GM19468 (cell line): ENCODE results near the gene CEND1.

Experiments used
- ATAC-seq: cut with Tn5 transposase; IDR thresholded peaks from one replicate; pipeline ENCODE4 v1.9.1; 2021; ENCODE audit warnings: mild to moderate bottlenecking, moderate library complexity, moderate number of reproducible peaks; ENCODE audit not compliant: unreplicated experiment; ENCODE audit errors: extremely low read depth

CEND1 gene

GRCh38 chr11:798093-798713 is 8.3 kb upstream of the CEND1 start, which contains the start of gene SLC25A22:
Gene SLC25A22, minus strand, starts transcription at chr11:798281. Its CDS starts 3,275 bp downstream, at chr11:795006.
- peak; percentile 30 for ATAC-seq

GRCh38 chr11:797296-798092 is 7.6 kb upstream of the CEND1 start:
- ATAC-seq, result no peak

GRCh38 chr11:796565-797295 is 6.8 kb upstream of the CEND1 start:
- no peak for ATAC-seq

- no peak for ATAC-seq
These were observed 6.0 kb upstream of the CEND1 start for GRCh38 chr11:795634-796564.

GRCh38 chr11:794766-795633 is 5.1 kb upstream of the CEND1 start:
- no peak for ATAC-seq

GRCh38 chr11:794013-794765 is 4.3 kb upstream of the CEND1 start:
- no peak for ATAC-seq

GRCh38 chr11:793556-793955 is 3.7 kb upstream of the CEND1 start:
- no peak for ATAC-seq

GRCh38 chr11:792873-793272 is 3.0 kb upstream of the CEND1 start:
- ATAC-seq, result no peak

- no peak for ATAC-seq
These were observed 2.6 kb upstream of the CEND1 start for GRCh38 chr11:792535-792821.

GRCh38 chr11:791658-792534 is 2.0 kb upstream of the CEND1 start:
- ATAC-seq, result no peak

- no peak for ATAC-seq
These were observed 1.1 kb upstream of the CEND1 start for GRCh38 chr11:790721-791564.

GRCh38 chr11:788953-789940 is 643 bp downstream of the CEND1 start:
- no peak for ATAC-seq

- ATAC-seq, result no peak
These were observed 1.8 kb downstream of the CEND1 start for GRCh38 chr11:788009-788640.

- ATAC-seq, result no peak
These were observed 2.7 kb downstream of the CEND1 start for GRCh38 chr11:787084-787675.
